SK-N-SH (cell line): Measurements from ENCODE around the gene GLIS1.

Source experiments
- EP300 ChIP-seq, 2 experiments: IDR thresholded peaks; 2 replicates each; pipeline versions ENCODE4 v1.4.0 to v1.6.1; 2012; ENCODE audit warnings: borderline replicate concordance in 1 of 2, low read depth in 1 of 2, low read length in 1 of 2
- MXI1 ChIP-seq: IDR thresholded peaks from 2 replicates; pipeline ENCODE4 v1.6.1; 2012; ENCODE audit warnings: mild to moderate bottlenecking, low read depth, low read length, improper control_type of control experiment
- NRF1 ChIP-seq: IDR thresholded peaks from 2 replicates; pipeline ENCODE4 v1.6.1; 2012; ENCODE audit warnings: low read depth, mild to moderate bottlenecking, low read length
- POLR2AphosphoS5 ChIP-seq: IDR thresholded peaks from 2 replicates; pipeline ENCODE4 v1.6.1; 2012; ENCODE audit warnings: low read depth, low read length
- RAD21 ChIP-seq: IDR thresholded peaks from 2 replicates; pipeline ENCODE4 v1.6.1; 2012; ENCODE audit warnings: mild to moderate bottlenecking, low read length
- RXRA ChIP-seq: IDR thresholded peaks from 2 replicates; pipeline ENCODE4 v1.4.0; 2012; ENCODE audit warnings: low read depth, mild to moderate bottlenecking, borderline replicate concordance
- TEAD4 ChIP-seq: IDR thresholded peaks from 2 replicates; pipeline ENCODE4 v1.4.0; 2012; ENCODE audit warnings: mild to moderate bottlenecking, borderline replicate concordance; ENCODE audit not compliant: insufficient read depth
- YY1 ChIP-seq: IDR thresholded peaks from 2 replicates; pipeline ENCODE4 v1.4.0; 2012; ENCODE audit warnings: low read depth, mild to moderate bottlenecking
- TF ChIP-seq, protein P1 (sequence below): IDR thresholded peaks from 2 replicates; pipeline ENCODE4; 2012
- TF ChIP-seq, protein P2 (sequence below): fragments of 200-600 bp; sonication (generic); IDR thresholded peaks from 2 replicates; pipeline ENCODE4 v1.6.1; 2017; ENCODE audit warnings: antibody characterized with exemption, mild to moderate bottlenecking, moderate library complexity
- TF ChIP-seq, protein P3 (sequence below): fragments of 150-350 bp; IDR thresholded peaks from 2 replicates; pipeline ENCODE4 v1.6.1; 2017; ENCODE audit warnings: antibody characterized with exemption, low read length, low read depth, borderline replicate concordance
- TF ChIP-seq, protein P4 (sequence below): IDR thresholded peaks from 2 replicates; pipeline ENCODE4 v1.4.0; 2012; ENCODE audit warnings: low read depth

DNA sequence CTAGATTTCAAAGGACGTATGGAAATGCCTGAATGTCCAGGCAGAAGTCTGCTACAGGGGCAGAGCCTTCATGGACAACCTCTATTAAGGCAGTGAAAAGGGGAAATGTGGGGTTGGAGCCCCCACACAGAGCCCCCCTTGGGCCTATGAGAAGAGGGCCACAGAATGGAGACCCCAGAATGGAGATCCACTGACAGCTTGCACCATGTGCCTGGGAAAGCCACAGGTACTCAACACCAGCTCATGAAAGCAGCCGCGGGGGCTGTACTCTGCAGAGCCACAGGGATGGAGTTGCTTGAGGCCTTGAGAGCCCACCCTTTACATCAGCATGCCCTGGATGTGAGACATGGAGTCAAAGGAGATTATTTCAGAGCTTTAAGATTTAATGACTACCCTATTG lies 171.1 kb downstream of the GLIS1 start:
- TF ChIP-seq POLR2AphosphoS5 (no peak), EP300 (IDR thresholded peaks at IDR 0.05; ENCODE audit: borderline replicate concordance in 1 of 2, low read depth in 1 of 2, low read length in 1 of 2) (no peak), NRF1 (no peak), TEAD4 (no peak), RXRA (no peak), YY1 (no peak), MXI1 (no peak), RAD21 (no peak)
- TF ChIP-seq, protein P1, sequence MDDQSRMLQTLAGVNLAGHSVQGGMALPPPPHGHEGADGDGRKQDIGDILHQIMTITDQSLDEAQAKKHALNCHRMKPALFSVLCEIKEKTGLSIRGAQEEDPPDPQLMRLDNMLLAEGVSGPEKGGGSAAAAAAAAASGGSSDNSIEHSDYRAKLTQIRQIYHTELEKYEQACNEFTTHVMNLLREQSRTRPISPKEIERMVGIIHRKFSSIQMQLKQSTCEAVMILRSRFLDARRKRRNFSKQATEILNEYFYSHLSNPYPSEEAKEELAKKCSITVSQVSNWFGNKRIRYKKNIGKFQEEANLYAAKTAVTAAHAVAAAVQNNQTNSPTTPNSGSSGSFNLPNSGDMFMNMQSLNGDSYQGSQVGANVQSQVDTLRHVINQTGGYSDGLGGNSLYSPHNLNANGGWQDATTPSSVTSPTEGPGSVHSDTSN = no peak
- TF ChIP-seq, protein P2, sequence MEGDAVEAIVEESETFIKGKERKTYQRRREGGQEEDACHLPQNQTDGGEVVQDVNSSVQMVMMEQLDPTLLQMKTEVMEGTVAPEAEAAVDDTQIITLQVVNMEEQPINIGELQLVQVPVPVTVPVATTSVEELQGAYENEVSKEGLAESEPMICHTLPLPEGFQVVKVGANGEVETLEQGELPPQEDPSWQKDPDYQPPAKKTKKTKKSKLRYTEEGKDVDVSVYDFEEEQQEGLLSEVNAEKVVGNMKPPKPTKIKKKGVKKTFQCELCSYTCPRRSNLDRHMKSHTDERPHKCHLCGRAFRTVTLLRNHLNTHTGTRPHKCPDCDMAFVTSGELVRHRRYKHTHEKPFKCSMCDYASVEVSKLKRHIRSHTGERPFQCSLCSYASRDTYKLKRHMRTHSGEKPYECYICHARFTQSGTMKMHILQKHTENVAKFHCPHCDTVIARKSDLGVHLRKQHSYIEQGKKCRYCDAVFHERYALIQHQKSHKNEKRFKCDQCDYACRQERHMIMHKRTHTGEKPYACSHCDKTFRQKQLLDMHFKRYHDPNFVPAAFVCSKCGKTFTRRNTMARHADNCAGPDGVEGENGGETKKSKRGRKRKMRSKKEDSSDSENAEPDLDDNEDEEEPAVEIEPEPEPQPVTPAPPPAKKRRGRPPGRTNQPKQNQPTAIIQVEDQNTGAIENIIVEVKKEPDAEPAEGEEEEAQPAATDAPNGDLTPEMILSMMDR = no peak
- TF ChIP-seq, protein P3, sequence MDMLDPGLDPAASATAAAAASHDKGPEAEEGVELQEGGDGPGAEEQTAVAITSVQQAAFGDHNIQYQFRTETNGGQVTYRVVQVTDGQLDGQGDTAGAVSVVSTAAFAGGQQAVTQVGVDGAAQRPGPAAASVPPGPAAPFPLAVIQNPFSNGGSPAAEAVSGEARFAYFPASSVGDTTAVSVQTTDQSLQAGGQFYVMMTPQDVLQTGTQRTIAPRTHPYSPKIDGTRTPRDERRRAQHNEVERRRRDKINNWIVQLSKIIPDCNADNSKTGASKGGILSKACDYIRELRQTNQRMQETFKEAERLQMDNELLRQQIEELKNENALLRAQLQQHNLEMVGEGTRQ = no peak
- TF ChIP-seq, protein P4, sequence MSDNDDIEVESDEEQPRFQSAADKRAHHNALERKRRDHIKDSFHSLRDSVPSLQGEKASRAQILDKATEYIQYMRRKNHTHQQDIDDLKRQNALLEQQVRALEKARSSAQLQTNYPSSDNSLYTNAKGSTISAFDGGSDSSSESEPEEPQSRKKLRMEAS = no peak
